Heart right ventricle (tissue), 16 donors: ENCODE results near the gene RASA1. TPM values are rescaled to one million over a fixed set of nuclear protein-coding genes. Genes with fewer than 3 reads are reported as not detected.

Experiments
- ATAC-seq, 8 donors: fragments of 200-7000 bp; cut with Tn5 transposase; one replicate each; pipeline ENCODE4 v1.9.1; 2020; ENCODE audit warnings: mild to moderate bottlenecking in 8 of 8, moderate library complexity in 8 of 8, moderate number of reproducible peaks in 1 of 8
- DNase-seq, 2 donors: peaks; one replicate each; pipeline ENCODE4 v3.0.0-alpha.2; 2020
- H3K27ac ChIP-seq, 10 donors: fragments of 200-600 bp; sonication (generic) in 2 of 10; one replicate each; pipeline versions ENCODE4 v1.5.0 to v1.8.0; 2020 to 2022; ENCODE audit warnings: mild to moderate bottlenecking in 3 of 10
- H3K27me3 ChIP-seq, 7 donors: fragments of 200-600 bp; one replicate each; pipeline ENCODE4 v1.8.0; 2021 to 2022; ENCODE audit warnings: mild to moderate bottlenecking in 2 of 7
- H3K36me3 ChIP-seq, 9 donors: fragments of 200-600 bp; sonication (generic) in 1 of 9; one replicate each; pipeline versions ENCODE4 v1.5.0 to v1.8.0; 2020 to 2022; ENCODE audit warnings: mild to moderate bottlenecking in 2 of 9
- H3K4me1 ChIP-seq, 9 donors: fragments of 200-600 bp; sonication (generic) in 1 of 9; one replicate each; pipeline versions ENCODE4 v1.5.0 to v1.8.0; 2020 to 2022; ENCODE audit warnings: mild to moderate bottlenecking in 4 of 9
- H3K4me3 ChIP-seq, 10 donors: fragments of 200-600 bp; sonication (generic) in 2 of 10; one replicate each; pipeline versions ENCODE4 v1.5.0 to v1.8.0; 2020 to 2022; ENCODE audit warnings: mild to moderate bottlenecking in 7 of 10, moderate library complexity in 2 of 10
- H3K9me3 ChIP-seq, 11 donors: fragments of 200-600 bp in 10 of 11; sonication (generic) in 2 of 11; one replicate each; pipeline versions ENCODE4 v1.5.0 to v1.8.0; 2013 to 2022; ENCODE audit warnings: mild to moderate bottlenecking in 2 of 11, control low read depth in 1 of 11, moderate library complexity in 1 of 11
- CTCF ChIP-seq, 9 donors: fragments of 200-600 bp; sonication (generic) in 2 of 9; IDR thresholded peaks; one replicate each; pipeline versions ENCODE4 v1.5.0 to v1.8.0; 2021 to 2022; ENCODE audit warnings: antibody characterized with exemption in 9 of 9, mild to moderate bottlenecking in 5 of 9, moderate library complexity in 1 of 9
- WGBS, 2 donors: extraction: QIAGEN DNeasy Blood & Tissue Kit; methylation state at CpG; one replicate each; pipeline ENCODE4 v1.1.7; 2013; ENCODE audit warnings: inconsistent platforms in 1 of 2; 5-methylcytosine and 5-hydroxymethylcytosine counted together
- intact Hi-C, 10 donors: fragments of 100-400 bp; cut with DNase I; formaldehyde crosslinking; loops; one replicate each; pipeline versions ENCODE4 v1.11.1 to v1.14.2; 2022
- polyA plus RNA-seq, 2 donors: library from polyadenylated mRNA; stranded (reverse); fragments of 200-250 nt; gene quantifications; one replicate each; pipeline ENCODE4 v1.2.3, GENCODE V29; 2013
- total RNA-seq, 10 donors: library from RNA; stranded (reverse); fragmentation: NEBNext Ultra II Directional in 3 of 10; extraction: Animal tissue kit (Norgen Biotek cat#: 25700) in 3 of 10; gene quantifications; one replicate each; pipeline versions ENCODE4 v1.2.1 to v1.2.4, GENCODE V29; 2021 to 2023
- donor health status: Arrhythmogenic right ventricular cardiomyopathy.
- donor health status: ischemic (EF 13 %, LVEDD 7.1; RV severe dilation, severe dysfunction).
- donor health status: healthy with polysubstance abuse.
- donor health status: DM: no; HTN: yes; CAD: no.
- donor health status: DM: no; HTN: no; CAD: no.
- donor health status: ischemic (EF 25% LVEDD 6.9; RV normal size, moderate dysfunction).
- donor health status: ischemic (EF 25% LVEDD 5.7; RV mildly dilated, moderate dysfunction).
- donor health status: healthy.
- donor health status: DM: yes; HTN: yes; CAD: no.
- donor health status: Ischemic cardiomyopathy.
- donor health status: ischemic (EF 35%, LVEDD 5.7; RV mildly dilated, moderate dysfunction).
- donor health status: nonischemic (EF 11% LVEDD 7.7; RV severe dilation, severe dysfunction).
- donor health status: DM: yes; HTN: yes; CAD: no.
- donor health status: PGD.
- donor health status: ischemic (EF 29% LVEDD 5.4; RV normal size, mild dysfunction).
- donor health status: nonischemic (EF 23%, LVEDD 6.1; RV moderate dilation, normal function).

RASA1 gene
- total and polyA plus RNA-seq, 12 donors, result 6.5 to 21.0 (median 17.7) TPM

GRCh38 chr5:87382224-87382623 is 114.5 kb downstream of the RASA1 start:
- no peak for TF ChIP-seq CTCF (IDR thresholded peaks at IDR 0.05)
- no peak for DNase-seq
- 100% methylated on average over 1 of the region's 1 CpG for WGBS, 2 donors
- H3K27me3 ChIP-seq, result no peaks in the 10 kb centered on the region
- no peak overlapping the region for H3K4me3 ChIP-seq
- no peaks in the 10 kb centered on the region for H3K9me3 ChIP-seq
- H3K27ac ChIP-seq, result no peak overlapping the region
- no peak for ATAC-seq
- peaks cover 0 to 6% (median 0%) of the 10 kb centered on the region in 9 donors for H3K4me1 ChIP-seq
- H3K36me3 ChIP-seq, result peaks cover 0 to 100% (median 9%) of the 10 kb centered on the region in 9 donors
- intact Hi-C loops, result loop anchor here in 3 of 10 donors (10.0 kb wide), 1 partner anchor 117 kb away; the partner anchor contains the start of gene RASA1 (in 3 of the 3)

GRCh38 chr5:87383216-87383615 is 115.5 kb downstream of the RASA1 start:
- 51 to 68% methylated on average over 1 of the region's 1 CpG for WGBS, 2 donors
- intact Hi-C loops, result loop anchor here in 3 of 10 donors (10.0 kb wide), 1 partner anchor 118 kb away; the partner anchor contains the start of gene RASA1 (in 3 of the 3)
- ATAC-seq (no peak), DNase-seq (no peak)
- Histone ChIP-seq H3K4me3 (no peak overlapping the region), H3K4me1 (peaks cover 0 to 10% (median 4%) of the 10 kb centered on the region in 9 donors), H3K36me3 (peaks cover 0 to 100% (median 6%) of the 10 kb centered on the region in 9 donors), H3K27ac (no peak overlapping the region), H3K9me3 (no peaks in the 10 kb centered on the region), H3K27me3 (no peaks in the 10 kb centered on the region)
- no peak for TF ChIP-seq CTCF (IDR thresholded peaks at IDR 0.05)

GRCh38 chr5:87385802-87386201 is 118.1 kb downstream of the RASA1 start:
- Histone ChIP-seq H3K27ac (no peak overlapping the region), H3K27me3 (no peaks in the 10 kb centered on the region), H3K9me3 (no peaks in the 10 kb centered on the region), H3K4me3 (no peak overlapping the region), H3K4me1 (peaks cover 0 to 18% (median 8%) of the 10 kb centered on the region in 9 donors), H3K36me3 (peaks cover 0 to 100% (median 20%) of the 10 kb centered on the region in 9 donors)
- no peak for TF ChIP-seq CTCF (IDR thresholded peaks at IDR 0.05)
- ATAC-seq (no peak), DNase-seq (no peak)
- 66 to 75% methylated on average over 2 of the region's 2 CpGs for WGBS, 2 donors
- intact Hi-C loops, result loop anchor here in 3 of 10 donors (10.0 kb wide), 1 partner anchor 121 kb away; the partner anchor contains the start of gene RASA1 (in 3 of the 3)

GRCh38 chr5:87388129-87388528 is 120.4 kb downstream of the RASA1 start:
- no peak for DNase-seq
- Histone ChIP-seq H3K27ac (peak overlapping the region in 1 of 10 donors; percentile 2), H3K4me1 (peaks cover 0 to 17% (median 11%) of the 10 kb centered on the region in 9 donors), H3K36me3 (peaks cover 0 to 100% (median 35%) of the 10 kb centered on the region in 9 donors), H3K4me3 (no peak overlapping the region), H3K9me3 (no peaks in the 10 kb centered on the region), H3K27me3 (no peaks in the 10 kb centered on the region)
- ATAC-seq, result no peak
- intact Hi-C loops, result loop anchor here in 3 of 10 donors (10.0 kb wide), 1 partner anchor 123 kb away; the partner anchor contains the start of gene RASA1 (in 3 of the 3)
- no peak for TF ChIP-seq CTCF (IDR thresholded peaks at IDR 0.05)
- 64 to 65% methylated on average over 2 of the region's 2 CpGs for WGBS, 2 donors
